Stimulated activated CD4-positive, alpha-beta T cell treated with anti-CD3 and anti-CD28 coated beads, Interleukin-4, amount 100 ng/mL, for 4 hours (primary cell): ENCODE results near the gene RNF182.
A peak's percentile ranks its signal among the peaks of the same experiment; 100 is the strongest.
"Not testable (repeated sequence)": the region's sequence is repeated elsewhere in the genome, so short reads cannot be mapped to it uniquely, and the experiment has no call there.

Experiments
- DNase-seq, 2 experiments: peaks; one replicate each; pipeline ENCODE4 v3.0.0-alpha.2; 2020

RNF182 gene

GRCh38 chr6:13918686-13919250 is 6.0 kb upstream of the RNF182 start:
- no peak for DNase-seq

DNA sequence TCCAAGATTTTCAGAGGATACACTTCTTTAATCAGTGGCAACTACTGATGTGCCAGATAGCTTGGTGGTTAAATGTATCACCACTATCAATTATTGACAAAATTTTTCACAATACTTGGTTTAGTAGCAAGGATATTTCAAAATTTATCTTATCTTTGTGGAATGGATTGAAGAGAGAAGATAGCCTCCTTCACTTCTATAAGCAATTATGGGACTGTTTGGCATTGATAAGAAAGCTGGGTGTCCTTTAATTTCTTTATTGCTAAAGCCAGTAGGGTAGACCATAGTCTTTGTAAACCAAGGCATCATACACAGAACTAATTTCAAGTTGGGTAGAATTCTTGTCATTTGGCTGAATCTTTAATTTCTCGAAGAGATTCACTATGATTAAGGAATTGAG is 4.9 kb upstream of the RNF182 start:
- no peak for DNase-seq

DNA sequence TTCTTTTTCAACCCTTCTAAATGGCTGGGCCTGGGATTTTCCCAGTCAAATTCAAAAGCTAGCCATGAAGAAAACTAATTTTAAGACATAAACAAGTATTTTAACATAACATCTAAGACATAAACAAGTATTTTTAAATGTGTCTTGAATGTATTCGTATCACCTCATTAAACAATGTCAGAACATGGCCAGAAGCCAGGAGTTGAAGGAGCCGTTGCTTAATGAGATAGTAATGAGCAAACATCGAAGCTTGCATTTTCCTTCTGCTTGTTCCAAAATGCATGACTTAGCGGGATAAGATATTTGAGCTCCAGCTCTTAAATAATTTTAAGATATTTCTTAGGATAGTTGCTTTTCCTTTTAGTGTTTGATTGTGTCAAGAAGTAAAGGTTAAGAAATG is 4.2 kb upstream of the RNF182 start:
- no peak for DNase-seq

GRCh38 chr6:13922750-13923149 is 2.0 kb upstream of the RNF182 start:
- DNase-seq, result no peak

DNA sequence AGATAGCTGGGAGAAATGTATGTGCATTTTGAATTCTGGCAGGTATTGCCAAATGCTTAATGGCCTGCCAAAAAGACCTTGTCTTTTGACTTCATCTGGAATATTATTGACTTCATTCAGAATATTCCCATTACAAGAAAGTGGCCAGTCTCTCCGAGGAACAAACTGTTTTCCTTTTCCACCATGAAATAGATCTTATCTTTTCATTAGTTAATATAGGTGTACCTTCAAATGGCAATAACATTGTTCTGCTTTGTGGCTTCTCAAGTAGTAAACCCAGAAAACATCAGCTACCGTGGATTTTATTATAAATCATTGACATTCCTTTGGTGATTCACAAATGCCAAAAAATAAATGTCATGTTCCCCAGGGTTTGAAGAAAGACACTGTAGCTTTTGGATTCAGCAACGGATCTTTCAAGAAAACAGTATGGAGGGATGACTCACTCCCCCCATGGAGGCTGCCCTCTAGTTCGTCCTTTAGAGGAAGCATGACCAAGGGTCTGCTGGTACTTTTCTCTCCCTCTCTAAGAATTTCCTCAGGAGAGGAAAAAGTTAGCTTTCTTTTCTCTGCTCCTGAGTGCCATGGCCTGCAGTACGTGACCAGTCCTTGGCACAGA is 1.1 kb upstream of the RNF182 start:
- no peak for DNase-seq

DNA sequence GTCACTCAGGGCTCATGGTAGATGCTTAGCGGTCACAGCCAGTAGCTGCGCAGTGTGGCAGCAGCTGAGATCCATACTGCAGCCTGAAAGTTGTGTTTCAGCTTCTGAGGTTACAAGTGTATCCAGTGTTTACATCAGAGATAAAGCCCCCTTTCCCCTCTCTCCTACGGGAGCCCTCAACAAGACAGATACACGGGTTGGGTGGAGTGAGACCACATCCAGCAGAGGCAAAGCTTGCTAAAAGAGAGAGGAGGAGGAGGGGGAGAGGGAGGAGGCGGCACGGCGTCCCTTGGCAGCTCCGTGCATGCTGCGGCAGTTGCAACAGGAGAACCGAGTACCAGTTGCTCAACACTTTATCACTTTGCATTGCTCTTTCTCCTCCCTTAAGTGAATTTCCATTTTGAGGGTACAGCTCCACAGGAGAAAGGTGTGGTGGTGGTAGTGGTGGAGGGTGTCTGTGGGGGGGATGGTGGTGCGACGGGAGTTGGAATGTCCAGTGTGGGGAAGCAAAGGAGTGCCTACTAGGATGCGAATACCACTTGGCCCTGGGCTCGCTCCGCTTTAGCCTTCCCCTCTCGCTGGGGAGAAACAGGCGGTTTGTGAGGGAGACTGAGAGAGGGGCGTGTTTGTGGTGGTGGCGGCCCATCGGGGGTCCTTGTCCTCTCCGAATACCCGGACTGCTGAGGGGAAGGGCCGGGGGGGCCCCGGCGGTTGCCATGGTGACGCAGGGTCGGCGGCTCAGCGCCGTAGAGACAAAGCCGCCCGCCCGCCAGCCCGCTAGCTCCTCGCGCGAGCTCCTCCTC is 405 bp upstream of the RNF182 start:
- peak; percentile 31 to 42 for DNase-seq

DNA sequence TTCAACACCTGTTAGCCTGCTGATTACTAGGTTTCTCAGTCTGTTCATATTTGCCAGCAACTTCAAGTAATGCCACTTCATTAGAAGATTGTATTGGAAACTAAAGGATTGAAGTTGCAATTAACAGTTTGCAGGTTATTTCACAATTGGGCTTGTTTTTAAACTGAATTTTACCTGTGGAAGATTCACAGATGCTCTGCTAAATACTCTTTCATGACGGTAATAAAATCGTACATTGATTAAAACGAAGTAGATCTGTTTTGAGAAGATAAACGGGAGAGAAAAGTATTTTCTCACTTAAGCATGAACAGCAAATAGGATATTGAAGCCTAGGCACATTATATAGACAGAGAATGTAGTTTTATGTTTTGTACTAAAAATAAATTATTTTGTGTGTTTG is 1.6 kb downstream of the RNF182 start:
- DNase-seq, result no peak

DNA sequence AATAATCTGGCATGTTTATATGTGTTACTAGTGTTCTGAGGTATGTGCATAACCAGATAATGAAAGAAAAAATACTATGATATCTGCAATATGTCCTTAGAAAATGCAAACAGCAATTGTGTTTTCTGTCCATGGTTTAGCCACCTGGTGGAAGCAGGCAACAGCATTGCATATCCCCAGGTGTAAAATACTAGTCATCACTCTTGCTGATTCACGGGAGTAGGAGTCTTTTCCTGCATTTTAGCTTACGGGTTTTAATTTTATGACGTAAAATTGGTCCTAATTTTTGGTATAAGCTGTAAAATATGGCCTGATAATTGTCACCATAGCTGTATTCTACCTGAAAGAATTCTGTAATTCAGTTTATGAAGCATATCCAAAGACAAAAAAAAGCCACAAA is 2.5 kb downstream of the RNF182 start:
- DNase-seq, result no peak

- no peak for DNase-seq
Observed at GRCh38 chr6:13929196-13929595, 4.4 kb downstream of the RNF182 start.

GRCh38 chr6:13931797-13932402 is 7.1 kb downstream of the RNF182 start:
- no peak for DNase-seq

GRCh38 chr6:13932785-13933184 is 8.0 kb downstream of the RNF182 start:
- DNase-seq, result no peak

DNA sequence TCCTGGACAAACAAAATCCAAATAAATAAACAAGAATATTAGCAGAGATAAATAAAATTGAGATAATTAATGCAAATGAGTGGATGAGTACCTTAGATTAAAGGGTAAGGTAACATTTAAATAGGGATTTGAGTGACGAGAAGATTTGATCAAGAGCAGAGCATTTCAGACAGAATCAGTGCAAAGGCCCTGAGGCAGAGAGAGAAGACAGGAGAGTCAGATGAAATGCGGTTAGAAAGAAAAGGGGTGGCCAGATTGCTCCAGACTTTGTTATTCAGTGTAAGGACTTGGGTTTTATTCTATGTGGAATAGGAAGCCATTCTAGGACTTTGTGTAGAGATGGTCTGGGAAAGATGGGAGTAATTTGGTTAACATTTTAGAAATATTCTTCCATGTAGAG is 10.0 kb downstream of the RNF182 start:
- DNase-seq, result no peak

- no peak for DNase-seq
Observed at GRCh38 chr6:13935190-13935880, 10.6 kb downstream of the RNF182 start.

DNA sequence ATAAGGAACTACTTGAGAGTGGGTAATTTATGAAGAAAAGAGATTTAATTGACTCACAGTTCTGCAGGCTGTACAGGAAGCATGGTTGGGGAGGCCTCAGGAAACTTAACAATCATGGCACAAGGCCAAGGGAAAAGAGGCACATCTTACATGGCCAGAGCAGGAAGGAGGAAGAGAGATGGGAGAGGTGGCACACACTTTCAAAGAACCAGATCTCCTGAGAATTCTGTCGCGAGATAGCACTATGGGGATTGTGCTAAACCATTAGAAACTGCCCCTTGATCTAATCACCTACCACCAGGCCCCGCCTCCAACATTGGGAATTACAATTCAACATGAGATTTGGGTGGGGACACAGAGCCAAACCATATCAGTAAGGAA is 11.1 kb downstream of the RNF182 start:
- not testable (repeated sequence) for DNase-seq

DNA sequence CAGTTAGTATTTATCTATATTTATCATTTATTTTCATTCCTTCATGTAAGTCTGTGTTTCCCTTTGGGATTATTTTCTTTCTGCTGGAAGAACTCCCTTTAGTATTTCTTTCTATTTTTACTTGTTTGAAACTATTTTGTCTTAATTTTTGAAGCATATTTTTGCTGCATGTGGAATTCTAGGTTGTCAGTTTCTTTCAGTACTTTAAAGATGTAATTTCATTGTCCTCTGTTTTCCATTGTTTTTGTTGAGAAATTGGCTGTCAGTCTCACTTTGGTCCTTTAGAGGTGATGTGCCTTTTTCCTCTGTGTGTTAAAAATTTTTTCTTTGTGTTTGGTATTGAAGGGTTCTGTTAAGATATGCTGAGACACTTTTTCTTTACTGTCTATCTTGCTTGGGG is 17.1 kb downstream of the RNF182 start:
- DNase-seq, result no peak

- no peak for DNase-seq
Observed at GRCh38 chr6:13943943-13944342, 19.2 kb downstream of the RNF182 start.

DNA sequence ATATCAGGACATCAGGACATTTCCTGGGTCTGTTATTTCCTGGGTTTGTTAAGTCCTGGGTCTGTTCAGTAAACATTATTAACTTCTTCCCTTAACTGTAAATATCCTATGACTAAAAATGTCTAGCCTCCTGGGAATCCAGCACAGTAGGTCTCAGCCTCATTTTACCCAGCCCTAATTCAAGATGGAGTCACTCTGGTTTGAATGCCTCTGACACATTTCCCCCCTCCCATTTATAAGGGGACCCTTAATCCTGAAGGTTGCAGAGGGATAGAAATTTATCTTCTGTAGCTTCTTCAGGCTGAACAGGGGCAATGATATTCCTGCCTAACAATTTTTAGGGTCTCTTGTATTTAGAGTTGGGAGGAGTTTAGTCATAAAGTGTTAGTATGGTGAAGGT is 21.8 kb downstream of the RNF182 start:
- no peak for DNase-seq

- no peak for DNase-seq
Observed at GRCh38 chr6:13947611-13948178, 22.9 kb downstream of the RNF182 start.

DNA sequence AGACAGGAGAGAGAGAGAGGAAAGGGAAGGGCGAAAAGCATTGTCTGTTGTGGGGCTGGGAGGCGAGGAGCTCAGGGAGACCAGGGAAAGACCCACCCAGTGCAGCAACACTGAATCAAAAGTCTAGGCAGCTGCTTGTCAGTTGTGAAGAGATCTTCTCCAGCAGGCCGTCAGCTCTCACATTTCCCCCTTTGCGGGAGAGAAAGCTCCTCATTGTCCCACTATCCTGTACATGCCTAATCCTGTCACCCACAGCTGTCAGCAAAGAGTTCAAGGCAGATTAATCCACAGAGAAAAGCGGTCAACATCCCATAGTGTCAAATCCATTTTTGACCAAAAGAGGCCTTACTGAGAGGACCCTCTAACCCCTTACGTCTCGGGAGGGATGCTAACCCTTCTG is 27.3 kb downstream of the RNF182 start:
- DNase-seq, result no peak

DNA sequence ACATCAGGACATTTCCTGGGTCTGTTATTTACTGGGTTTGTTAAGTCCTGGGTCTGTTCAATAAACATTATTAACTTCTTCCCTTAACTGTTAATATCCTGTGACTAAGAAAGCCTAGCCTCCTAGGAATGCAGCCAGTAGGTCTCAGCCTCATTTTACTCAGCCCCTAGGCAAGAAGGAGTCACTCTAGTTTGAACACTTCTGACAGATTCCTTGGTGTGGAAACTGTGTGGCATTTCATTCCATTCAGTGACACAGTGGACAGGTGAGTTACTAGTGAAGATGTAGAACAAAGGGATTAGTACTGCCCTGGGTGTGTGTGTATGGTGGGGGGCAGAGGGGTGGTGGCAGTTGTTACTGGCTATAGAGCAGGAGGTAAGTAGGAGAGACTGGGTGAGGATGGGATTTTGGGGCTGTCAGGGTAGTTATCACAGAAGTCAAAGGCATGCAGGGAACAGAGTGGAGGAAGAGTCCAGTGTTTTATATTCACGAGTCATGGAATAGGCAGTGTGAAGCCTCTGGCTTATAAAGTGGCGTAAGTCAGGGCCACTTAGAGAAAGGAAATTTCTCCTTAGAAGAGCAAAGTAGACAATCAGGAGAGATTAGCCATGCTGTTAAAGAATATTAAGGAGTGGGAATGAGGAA is 28.4 kb downstream of the RNF182 start:
- DNase-seq, result no peak

DNA sequence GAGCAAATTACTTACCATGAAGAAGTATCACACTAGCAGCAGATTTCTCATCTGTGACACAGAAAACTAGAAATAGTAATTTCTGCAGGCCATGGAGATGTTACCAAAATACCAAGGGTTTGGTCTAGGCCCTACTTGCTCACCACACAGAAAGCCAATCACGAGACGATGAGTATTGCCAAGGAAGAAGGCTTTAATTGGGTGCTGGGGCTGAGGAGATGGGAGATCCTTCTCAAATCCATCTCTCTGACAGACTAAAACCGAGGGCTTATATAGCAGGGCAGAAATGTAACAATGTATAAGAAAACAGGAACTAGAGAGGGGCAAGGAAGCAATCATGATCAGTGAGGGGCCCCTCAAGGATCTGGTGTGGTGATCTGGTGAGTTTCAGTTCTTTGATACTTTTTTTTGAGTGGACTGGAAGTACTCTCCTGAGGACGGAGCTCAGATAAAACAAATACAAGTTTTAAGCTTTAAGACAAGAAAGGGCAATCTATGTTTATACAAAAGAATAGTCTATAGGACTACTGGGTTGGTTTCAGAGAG is 40.9 kb downstream of the RNF182 start:
- DNase-seq, result no peak

DNA sequence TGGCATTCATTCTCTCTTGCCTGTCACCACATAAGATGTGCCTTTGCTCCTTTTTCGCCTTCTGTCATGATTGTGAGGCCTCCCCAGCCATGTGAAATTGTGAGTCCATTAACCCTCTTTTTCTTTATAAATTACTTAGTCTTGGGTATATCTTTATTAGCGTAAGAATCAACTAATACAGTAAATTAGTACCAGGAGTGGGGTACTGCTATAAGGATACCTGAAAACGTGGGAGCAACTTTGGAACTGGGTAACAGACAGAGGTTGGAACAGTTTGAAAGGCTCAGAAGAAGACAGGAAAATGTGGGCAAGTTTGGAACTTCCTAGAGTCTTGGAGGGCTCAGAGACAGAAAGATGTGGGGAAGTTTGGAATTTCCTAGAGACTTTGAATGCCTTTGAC is 46.6 kb downstream of the RNF182 start:
- no peak for DNase-seq
